ENCODE data around the gene PRKCA.

GRCh38 chr17:66420961-66421371 is 118.6 kb downstream of the PRKCA start:
- TF ChIP-seq EZH2 (IDR thresholded peaks at IDR 0.05), result no peak
- no peak for TF ChIP-seq POLR2AphosphoS5 (IDR thresholded peaks at IDR 0.05; ENCODE audit: borderline replicate concordance, low read depth, low read length)

Data from SK-N-MC (cell line).